HG02970 (cell line): ENCODE measurements around the gene DDN.

Experiments
- ATAC-seq: cut with Tn5 transposase; IDR thresholded peaks from one replicate; pipeline ENCODE4 v1.9.1; 2021; ENCODE audit warnings: mild to moderate bottlenecking, moderate library complexity, moderate number of reproducible peaks; ENCODE audit not compliant: unreplicated experiment, low FRiP score

DDN gene

GRCh38 chr12:48985901-48986300, 13.3 kb downstream of the DDN start:
- ATAC-seq: no peak

- ATAC-seq: no peak
These were observed 13.7 kb downstream of the DDN start for GRCh38 chr12:48985475-48985897.

GRCh38 chr12:48982397-48983080, 16.6 kb downstream of the DDN start:
- ATAC-seq: no peak

GRCh38 chr12:48981757-48982157, 17.4 kb downstream of the DDN start:
- no peak for ATAC-seq

GRCh38 chr12:48980953-48981756, 18.0 kb downstream of the DDN start:
- no peak for ATAC-seq

- ATAC-seq: no peak
These were observed 18.7 kb downstream of the DDN start for GRCh38 chr12:48980389-48980952.

- ATAC-seq: no peak
These were observed 19.4 kb downstream of the DDN start for GRCh38 chr12:48979602-48980388.

- no peak for ATAC-seq
These were observed 20.2 kb downstream of the DDN start for GRCh38 chr12:48978741-48979601.

GRCh38 chr12:48978291-48978740, 20.9 kb downstream of the DDN start, which contains the start of gene WNT1:
Gene WNT1 (plus strand): TSS chr12:48978322. CDS start chr12:48978651, 329 bp downstream.
- ATAC-seq: no peak

- peak; percentile 61 for ATAC-seq
These were observed 21.6 kb downstream of the DDN start for GRCh38 chr12:48977290-48978281.

- no peak for ATAC-seq
These were observed 25.1 kb downstream of the DDN start for GRCh38 chr12:48973941-48974673.

GRCh38 chr12:48973531-48973930, 25.6 kb downstream of the DDN start:
- no peak for ATAC-seq

- ATAC-seq: no peak
These were observed 26.2 kb downstream of the DDN start for GRCh38 chr12:48972952-48973483.

- ATAC-seq: no peak
These were observed 26.8 kb downstream of the DDN start for GRCh38 chr12:48972213-48972951.

GRCh38 chr12:48970702-48971334, 28.4 kb downstream of the DDN start:
- no peak for ATAC-seq
